Lower lobe of right lung (tissue), 2 donors: ENCODE data around the gene SKAP1. TPM values are rescaled to one million over a fixed set of nuclear protein-coding genes. Genes with fewer than 3 reads are reported as not detected.
"Not testable (repeated sequence)": the region's sequence is repeated elsewhere in the genome, so short reads cannot be mapped to it uniquely, and the experiment has no call there.

Experiments
- ATAC-seq, 2 donors: fragments of 200-7000 bp; cut with Tn5 transposase; one replicate each; pipeline ENCODE4 v1.9.1; 2020 to 2022; ENCODE audit warnings: mild to moderate bottlenecking in 2 of 2, moderate library complexity in 2 of 2
- DNase-seq: peaks from one replicate; pipeline ENCODE4 v3.0.0-alpha.2; 2020
- H3K27ac ChIP-seq: fragments of 200-600 bp; one replicate; pipeline ENCODE4 v1.8.0; 2022
- H3K27me3 ChIP-seq: fragments of 200-600 bp; one replicate; pipeline ENCODE4 v1.8.0; 2022; ENCODE audit warnings: low read depth
- H3K36me3 ChIP-seq: fragments of 200-600 bp; one replicate; pipeline ENCODE4 v1.8.0; 2022; ENCODE audit warnings: mild to moderate bottlenecking
- H3K4me1 ChIP-seq: fragments of 200-600 bp; one replicate; pipeline ENCODE4 v1.8.0; 2022
- H3K4me3 ChIP-seq: fragments of 200-600 bp; one replicate; pipeline ENCODE4 v1.8.0; 2022; ENCODE audit warnings: mild to moderate bottlenecking
- H3K9me3 ChIP-seq: fragments of 200-600 bp; one replicate; pipeline ENCODE4 v1.8.0; 2022
- CTCF ChIP-seq: fragments of 200-600 bp; IDR thresholded peaks from one replicate; pipeline ENCODE4 v1.8.0; 2022; ENCODE audit warnings: antibody characterized with exemption, mild to moderate bottlenecking
- intact Hi-C: fragments of 100-400 bp; cut with DNase I; formaldehyde crosslinking; loops from one replicate; pipeline ENCODE4 v1.11.0; 2022
- total RNA-seq: library from RNA; stranded (reverse); fragmentation: NEBNext Ultra II Directional; extraction: Animal tissue kit (Norgen Biotek cat#: 25700); gene quantifications from one replicate; pipeline ENCODE4 v1.2.1, GENCODE V29; 2021
- donor health status: DM: no; HTN: yes; CAD: no; lungs with severe emphysema.

SKAP1 gene
- total RNA-seq, 1 donor from 2014 or later, result 6.4 TPM

- no peaks in the 10 kb centered on the region for H3K27me3 ChIP-seq
- DNase-seq, result no peak
- intact Hi-C loops, result no loop called here
- no peak overlapping the region for H3K4me3 ChIP-seq
- H3K27ac ChIP-seq, result no peak overlapping the region
- no peak for ATAC-seq
- no peaks in the 10 kb centered on the region for H3K4me1 ChIP-seq
- H3K36me3 ChIP-seq, result no peaks in the 10 kb centered on the region
- H3K9me3 ChIP-seq, result no peaks in the 10 kb centered on the region
- TF ChIP-seq CTCF, result no peak
These were observed 218.2 kb downstream of the SKAP1 start for GRCh38 chr17:48211787-48212186.

GRCh38 chr17:48211011-48211410, 219.0 kb downstream of the SKAP1 start:
- ATAC-seq (no peak), DNase-seq (no peak)
- no peaks in the 10 kb centered on the region for H3K27me3 ChIP-seq
- H3K9me3 ChIP-seq, result no peaks in the 10 kb centered on the region
- H3K36me3 ChIP-seq, result no peaks in the 10 kb centered on the region
- no peak overlapping the region for H3K4me3 ChIP-seq
- no peak for TF ChIP-seq CTCF
- no peak overlapping the region for H3K27ac ChIP-seq
- intact Hi-C loops, result no loop called here
- no peaks in the 10 kb centered on the region for H3K4me1 ChIP-seq

- H3K4me1 ChIP-seq, result no peaks in the 10 kb centered on the region
- no peak overlapping the region for H3K4me3 ChIP-seq
- TF ChIP-seq CTCF, result no peak
- ATAC-seq, result no peak
- no peaks in the 10 kb centered on the region for H3K36me3 ChIP-seq
- H3K27me3 ChIP-seq, result no peaks in the 10 kb centered on the region
- no peaks in the 10 kb centered on the region for H3K9me3 ChIP-seq
- intact Hi-C loops, result no loop called here
- DNase-seq, result no peak
- H3K27ac ChIP-seq, result no peak overlapping the region
These were observed 220.0 kb downstream of the SKAP1 start for GRCh38 chr17:48209973-48210372.

- intact Hi-C loops, result no loop called here
- DNase-seq (no peak), ATAC-seq (no peak)
- TF ChIP-seq CTCF, result no peak
- Histone ChIP-seq H3K27me3 (no peaks in the 10 kb centered on the region), H3K4me3 (no peak overlapping the region), H3K9me3 (no peaks in the 10 kb centered on the region), H3K27ac (no peak overlapping the region), H3K4me1 (no peaks in the 10 kb centered on the region), H3K36me3 (no peaks in the 10 kb centered on the region)
These were observed 222.1 kb downstream of the SKAP1 start for GRCh38 chr17:48207776-48208544.

GRCh38 chr17:48207036-48207435, 223.0 kb downstream of the SKAP1 start:
- H3K36me3 ChIP-seq, H3K27ac ChIP-seq, H3K4me1 ChIP-seq, DNase-seq, intact Hi-C loops, H3K27me3 ChIP-seq, H3K4me3 ChIP-seq, ATAC-seq, H3K9me3 ChIP-seq: not testable (repeated sequence)

GRCh38 chr17:48202959-48203358, 227.1 kb downstream of the SKAP1 start:
- ATAC-seq (no peak), DNase-seq (no peak)
- Histone ChIP-seq H3K4me1 (peaks cover 13% of the 10 kb centered on the region), H3K27ac (no peak overlapping the region), H3K9me3 (no peaks in the 10 kb centered on the region), H3K27me3 (no peaks in the 10 kb centered on the region), H3K4me3 (no peak overlapping the region), H3K36me3 (no peaks in the 10 kb centered on the region)
- TF ChIP-seq CTCF, result no peak
- intact Hi-C loops, result no loop called here
